Measurements from ENCODE around the gene ZNF343. TPM values are rescaled to one million over a fixed set of nuclear protein-coding genes. Genes with fewer than 3 reads are reported as not detected.
"Not testable (repeated sequence)": the region's sequence is repeated elsewhere in the genome, so short reads cannot be mapped to it uniquely, and the experiment has no call there.

Gene ZNF343
- total and polyA plus RNA-seq, 2 experiments from 2014 or later = 2.4 to 6.4 TPM

GRCh38 chr20:2507464-2507863 is 1.3 kb downstream of the ZNF343 start:
- Histone ChIP-seq H3K4me1 (ENCODE audit: insufficient read depth) (peaks cover 5% of the 10 kb centered on the region; the same call in 1 of the 2 replicates), H3F3A (replicated peaks; ENCODE audit: low read depth) (no peaks in the 10 kb centered on the region), H4K20me1 (replicated peaks; ENCODE audit: insufficient read depth) (peaks cover 9% of the 10 kb centered on the region; the same call in 1 of the 2 replicates), H3K27me3 (ENCODE audit: insufficient read depth) (peaks cover 73% of the 10 kb centered on the region), H3K4me2 (no peak overlapping the region), H2AFZ (no peak overlapping the region), H3K9me2 (ENCODE audit: insufficient read depth) (no peaks in the 10 kb centered on the region), H3K4me3 (no peak overlapping the region), H3K79me2 (replicated peaks; ENCODE audit: insufficient read depth) (no peaks in the 10 kb centered on the region), H3K36me3 (ENCODE audit: insufficient read depth) (no peaks in the 10 kb centered on the region), H3K27ac (ENCODE audit: low read depth) (no peak overlapping the region)
- ATAC-seq (no peak), DNase-seq (ENCODE audit: low spot score) (no peak)
- TF ChIP-seq REST (IDR thresholded peaks at IDR 0.05; ENCODE audit: unreplicated experiment) (no peak), ZNF114 (CRISPR knock-in tag; IDR thresholded peaks at IDR 0.05) (no peak), NANOG (IDR thresholded peaks at IDR 0.05; ENCODE audit: borderline replicate concordance) (no peak), ETS1 (IDR thresholded peaks at IDR 0.05) (no peak), POLR2AphosphoS5 (IDR thresholded peaks at IDR 0.05; ENCODE audit: low read depth) (no peak), ZNF331 (CRISPR knock-in tag; IDR thresholded peaks at IDR 0.05; ENCODE audit: low read depth) (no peak), EZH2 (IDR thresholded peaks at IDR 0.05; ENCODE audit: low read depth, unreplicated experiment) (no peak), CTCF (conservative IDR thresholded peaks at IDR 0.05; ENCODE audit: low read depth in 2 of 2) (no peak), CREB1 (CRISPR knock-in tag; IDR thresholded peaks at IDR 0.05; ENCODE audit: low read depth) (no peak)
- no peaks in the 10 kb centered on the region; the same call in 2 of the 3 replicates for H3K9me3 Mint-ChIP-seq
- H3K27me3 Mint-ChIP-seq (ENCODE audit: insufficient read depth, low read depth, poor library complexity) = peaks cover 63% of the 10 kb centered on the region
- H3K27ac Mint-ChIP-seq = no peak overlapping the region
- H3K4me1 Mint-ChIP-seq = peaks cover 13% of the 10 kb centered on the region; the same call in 2 of the 3 replicates
- peak overlapping the region; percentile 96; the same call in 2 of the 3 replicates for H3K4me3 Mint-ChIP-seq
- H3K36me3 Mint-ChIP-seq (ENCODE audit: low read depth) = no peaks in the 10 kb centered on the region

- not testable (repeated sequence) for H3K36me3 ChIP-seq (ENCODE audit: insufficient read depth); H3K9me3 Mint-ChIP-seq; H3K36me3 Mint-ChIP-seq (ENCODE audit: low read depth); ATAC-seq; H3K4me1 ChIP-seq (ENCODE audit: insufficient read depth); H3K27ac Mint-ChIP-seq; H3K79me2 ChIP-seq (replicated peaks; ENCODE audit: insufficient read depth); H3K4me2 ChIP-seq; H3K4me3 Mint-ChIP-seq; H3K9me2 ChIP-seq (ENCODE audit: insufficient read depth); H2AFZ ChIP-seq; H3K27ac ChIP-seq (ENCODE audit: low read depth); DNase-seq (ENCODE audit: low spot score); H4K20me1 ChIP-seq (replicated peaks; ENCODE audit: insufficient read depth); H3K4me3 ChIP-seq; H3F3A ChIP-seq (replicated peaks; ENCODE audit: low read depth)
- peaks cover 13% of the 10 kb centered on the region; the same call in 2 of the 3 replicates for H3K4me1 Mint-ChIP-seq
- H3K27me3 ChIP-seq (ENCODE audit: insufficient read depth) = peaks cover 63% of the 10 kb centered on the region
- H3K27me3 Mint-ChIP-seq (ENCODE audit: insufficient read depth, low read depth, poor library complexity) = peaks cover 52% of the 10 kb centered on the region
Measured at GRCh38 chr20:2506426-2506825, 2.3 kb downstream of the ZNF343 start.

GRCh38 chr20:2504803-2505202 is 3.9 kb downstream of the ZNF343 start:
- peaks cover 36% of the 10 kb centered on the region for H3K27me3 Mint-ChIP-seq (ENCODE audit: insufficient read depth, low read depth, poor library complexity)
- not testable (repeated sequence) for H4K20me1 ChIP-seq (replicated peaks; ENCODE audit: insufficient read depth); H3K4me3 Mint-ChIP-seq; H3K4me3 ChIP-seq; H3K27ac ChIP-seq (ENCODE audit: low read depth); H3K4me1 ChIP-seq (ENCODE audit: insufficient read depth); DNase-seq (ENCODE audit: low spot score); H2AFZ ChIP-seq; H3K4me1 Mint-ChIP-seq; H3F3A ChIP-seq (replicated peaks; ENCODE audit: low read depth); H3K9me2 ChIP-seq (ENCODE audit: insufficient read depth); H3K36me3 ChIP-seq (ENCODE audit: insufficient read depth); H3K27ac Mint-ChIP-seq; H3K79me2 ChIP-seq (replicated peaks; ENCODE audit: insufficient read depth); H3K4me2 ChIP-seq; ATAC-seq
- H3K27me3 ChIP-seq (ENCODE audit: insufficient read depth) = peaks cover 47% of the 10 kb centered on the region
- peaks cover 12% of the 10 kb centered on the region for H3K36me3 Mint-ChIP-seq (ENCODE audit: low read depth)
- H3K9me3 Mint-ChIP-seq = peaks cover 15% of the 10 kb centered on the region

GRCh38 chr20:2502808-2503384 is 5.8 kb downstream of the ZNF343 start:
- H2AFZ ChIP-seq; H3K4me2 ChIP-seq; H3K9me2 ChIP-seq (ENCODE audit: insufficient read depth); H3K79me2 ChIP-seq (replicated peaks; ENCODE audit: insufficient read depth); H4K20me1 ChIP-seq (replicated peaks; ENCODE audit: insufficient read depth); DNase-seq (ENCODE audit: low spot score); ATAC-seq; H3K4me1 ChIP-seq (ENCODE audit: insufficient read depth); H3K4me3 Mint-ChIP-seq; H3K27ac ChIP-seq (ENCODE audit: low read depth); H3K36me3 ChIP-seq (ENCODE audit: insufficient read depth); H3K27ac Mint-ChIP-seq; H3K4me1 Mint-ChIP-seq; H3F3A ChIP-seq (replicated peaks; ENCODE audit: low read depth); H3K4me3 ChIP-seq: not testable (repeated sequence)
- peaks cover 35% of the 10 kb centered on the region for H3K27me3 ChIP-seq (ENCODE audit: insufficient read depth)
- Mint-ChIP-seq H3K27me3 (ENCODE audit: insufficient read depth, low read depth, poor library complexity) (peaks cover 20% of the 10 kb centered on the region), H3K36me3 (ENCODE audit: low read depth) (peaks cover 18% of the 10 kb centered on the region), H3K9me3 (peaks cover 15% of the 10 kb centered on the region)
